ENCODE measurements around the gene CNTN1.

The CNTN1 gene

DNA sequence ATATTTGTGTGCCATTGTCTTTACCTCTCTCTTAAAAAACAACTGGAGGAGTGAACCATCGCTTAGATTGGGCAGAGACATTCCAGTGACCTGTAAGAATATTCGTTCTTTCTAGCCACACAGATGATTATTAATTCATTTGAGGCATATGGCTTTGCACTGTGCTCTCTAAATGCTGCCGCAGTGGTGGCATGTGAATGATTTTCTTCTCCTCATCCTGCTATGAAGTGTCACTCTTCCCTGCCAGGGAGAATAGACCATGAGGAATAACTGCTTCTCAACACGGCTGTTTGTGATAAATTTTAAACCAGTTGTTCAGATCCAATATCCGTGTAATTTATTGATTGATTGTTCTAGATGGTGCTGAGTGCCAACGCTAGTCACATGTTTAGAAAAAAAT, 225.3 kb downstream of the CNTN1 start:
- no peak overlapping the region for H3K4me3 ChIP-seq (ENCODE audit: low read depth in 1 of 2, low read length in 2 of 2)
- DNase-seq (no peak), ATAC-seq (ENCODE audit: insufficient read depth, low read depth) (no peak)
- H3K27me3 ChIP-seq (ENCODE audit: insufficient read depth, low read length, poor library complexity): no peaks in the 10 kb centered on the region
- H3K27ac ChIP-seq (ENCODE audit: low read length): no peak overlapping the region
- H3K4me1 ChIP-seq (ENCODE audit: insufficient read depth, low read length): no peaks in the 10 kb centered on the region
- H3K36me3 ChIP-seq (ENCODE audit: insufficient read depth, low read length): no peaks in the 10 kb centered on the region
- H3K4me2 ChIP-seq (ENCODE audit: insufficient read depth, low read length): no peak overlapping the region
- TF ChIP-seq, protein P1, sequence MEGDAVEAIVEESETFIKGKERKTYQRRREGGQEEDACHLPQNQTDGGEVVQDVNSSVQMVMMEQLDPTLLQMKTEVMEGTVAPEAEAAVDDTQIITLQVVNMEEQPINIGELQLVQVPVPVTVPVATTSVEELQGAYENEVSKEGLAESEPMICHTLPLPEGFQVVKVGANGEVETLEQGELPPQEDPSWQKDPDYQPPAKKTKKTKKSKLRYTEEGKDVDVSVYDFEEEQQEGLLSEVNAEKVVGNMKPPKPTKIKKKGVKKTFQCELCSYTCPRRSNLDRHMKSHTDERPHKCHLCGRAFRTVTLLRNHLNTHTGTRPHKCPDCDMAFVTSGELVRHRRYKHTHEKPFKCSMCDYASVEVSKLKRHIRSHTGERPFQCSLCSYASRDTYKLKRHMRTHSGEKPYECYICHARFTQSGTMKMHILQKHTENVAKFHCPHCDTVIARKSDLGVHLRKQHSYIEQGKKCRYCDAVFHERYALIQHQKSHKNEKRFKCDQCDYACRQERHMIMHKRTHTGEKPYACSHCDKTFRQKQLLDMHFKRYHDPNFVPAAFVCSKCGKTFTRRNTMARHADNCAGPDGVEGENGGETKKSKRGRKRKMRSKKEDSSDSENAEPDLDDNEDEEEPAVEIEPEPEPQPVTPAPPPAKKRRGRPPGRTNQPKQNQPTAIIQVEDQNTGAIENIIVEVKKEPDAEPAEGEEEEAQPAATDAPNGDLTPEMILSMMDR (IDR thresholded peaks at IDR 0.05; ENCODE audit: borderline replicate concordance, extremely low read depth, low read length, poor library complexity, severe bottlenecking): no peak
- TF ChIP-seq EZH2 (IDR thresholded peaks at IDR 0.05; ENCODE audit: borderline replicate concordance, low read depth, low read length, severe bottlenecking): no peak
- no peak overlapping the region for H3K9ac ChIP-seq (ENCODE audit: low read depth, low read length)
- no peaks in the 10 kb centered on the region for H3K9me3 ChIP-seq (ENCODE audit: insufficient read depth, low read length, severe bottlenecking)
- no peak overlapping the region for H2AFZ ChIP-seq (ENCODE audit: low read depth, low read length)
- no peaks in the 10 kb centered on the region for H3K79me2 ChIP-seq (ENCODE audit: insufficient read depth, low read length)
- no peaks in the 10 kb centered on the region for H4K20me1 ChIP-seq (ENCODE audit: insufficient read depth, low read length)

DNA sequence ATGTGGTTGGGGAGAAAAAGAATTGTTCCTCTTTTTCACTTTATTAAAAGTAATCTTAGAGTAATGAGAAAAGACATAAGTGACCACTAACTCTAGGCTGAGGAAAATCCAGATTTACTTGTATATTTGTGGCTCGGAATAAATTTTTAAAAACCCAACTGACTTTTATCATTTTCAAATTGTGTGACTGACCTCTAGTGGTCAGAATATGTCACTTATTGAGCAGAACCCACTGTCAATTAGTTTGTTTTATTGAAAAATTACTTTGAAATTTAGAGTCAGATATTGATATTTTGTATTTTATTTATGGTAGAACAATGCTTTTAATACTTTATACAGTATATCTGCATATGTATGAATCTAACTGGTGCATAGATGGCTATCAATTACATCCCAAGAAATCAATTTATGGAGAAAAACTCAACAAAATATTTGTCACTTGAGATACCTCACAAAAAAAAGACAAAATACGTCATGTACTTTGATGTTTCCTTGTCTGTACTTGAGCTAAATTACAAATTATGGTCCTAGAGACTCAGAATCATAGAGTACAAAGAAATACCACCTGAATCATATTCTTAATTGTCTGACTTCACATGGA, 229.4 kb downstream of the CNTN1 start:
- H2AFZ ChIP-seq (ENCODE audit: low read depth, low read length): no peak overlapping the region
- TF ChIP-seq, protein P1 (IDR thresholded peaks at IDR 0.05; ENCODE audit: borderline replicate concordance, extremely low read depth, low read length, poor library complexity, severe bottlenecking): peak; percentile 66
- no peak for TF ChIP-seq EZH2 (IDR thresholded peaks at IDR 0.05; ENCODE audit: borderline replicate concordance, low read depth, low read length, severe bottlenecking)
- H3K4me2 ChIP-seq (ENCODE audit: insufficient read depth, low read length): no peak overlapping the region
- H3K27me3 ChIP-seq (ENCODE audit: insufficient read depth, low read length, poor library complexity): no peaks in the 10 kb centered on the region
- H3K9ac ChIP-seq (ENCODE audit: low read depth, low read length): no peak overlapping the region
- H3K9me3 ChIP-seq (ENCODE audit: insufficient read depth, low read length, severe bottlenecking): no peaks in the 10 kb centered on the region
- no peaks in the 10 kb centered on the region for H4K20me1 ChIP-seq (ENCODE audit: insufficient read depth, low read length)
- no peak for DNase-seq
- H3K27ac ChIP-seq (ENCODE audit: low read length): no peak overlapping the region
- H3K79me2 ChIP-seq (ENCODE audit: insufficient read depth, low read length): no peaks in the 10 kb centered on the region
- no peaks in the 10 kb centered on the region for H3K36me3 ChIP-seq (ENCODE audit: insufficient read depth, low read length)
- no peak overlapping the region for H3K4me3 ChIP-seq (ENCODE audit: low read depth in 1 of 2, low read length in 2 of 2)
- no peaks in the 10 kb centered on the region for H3K4me1 ChIP-seq (ENCODE audit: insufficient read depth, low read length)
- ATAC-seq (ENCODE audit: insufficient read depth, low read depth): no peak

DNA sequence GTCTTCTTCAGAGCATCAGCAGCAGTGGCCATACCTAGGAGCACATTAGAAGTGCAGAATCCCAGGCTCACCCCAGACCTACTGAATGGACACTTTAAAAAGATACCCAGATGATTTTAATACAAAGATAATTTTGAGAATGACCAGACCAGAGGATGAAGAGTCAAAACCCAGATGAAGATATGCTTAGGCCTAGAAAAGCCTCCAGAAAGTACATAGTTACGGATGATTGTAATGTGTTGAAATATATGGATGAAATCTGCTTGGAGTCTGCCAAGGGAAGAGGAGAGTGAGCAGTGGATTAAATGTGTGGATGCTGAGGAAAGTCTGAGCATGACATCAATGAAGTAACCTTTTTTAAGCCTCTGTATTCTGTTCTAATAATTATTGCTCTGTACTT, 245.7 kb downstream of the CNTN1 start:
- Histone ChIP-seq H3K27ac (ENCODE audit: low read length) (no peak overlapping the region), H4K20me1 (ENCODE audit: insufficient read depth, low read length) (no peaks in the 10 kb centered on the region), H2AFZ (ENCODE audit: low read depth, low read length) (no peak overlapping the region), H3K4me1 (ENCODE audit: insufficient read depth, low read length) (no peaks in the 10 kb centered on the region), H3K4me2 (ENCODE audit: insufficient read depth, low read length) (no peak overlapping the region), H3K9me3 (ENCODE audit: insufficient read depth, low read length, severe bottlenecking) (no peaks in the 10 kb centered on the region), H3K27me3 (ENCODE audit: insufficient read depth, low read length, poor library complexity) (no peaks in the 10 kb centered on the region), H3K4me3 (ENCODE audit: low read depth in 1 of 2, low read length in 2 of 2) (no peak overlapping the region), H3K9ac (ENCODE audit: low read depth, low read length) (no peak overlapping the region), H3K36me3 (ENCODE audit: insufficient read depth, low read length) (no peaks in the 10 kb centered on the region), H3K79me2 (ENCODE audit: insufficient read depth, low read length) (no peaks in the 10 kb centered on the region)
- no peak for DNase-seq
- TF ChIP-seq, protein P1 (IDR thresholded peaks at IDR 0.05; ENCODE audit: borderline replicate concordance, extremely low read depth, low read length, poor library complexity, severe bottlenecking): no peak
- TF ChIP-seq EZH2 (IDR thresholded peaks at IDR 0.05; ENCODE audit: borderline replicate concordance, low read depth, low read length, severe bottlenecking): no peak
- no peak for ATAC-seq (ENCODE audit: insufficient read depth, low read depth)

Measured in DND-41 (cell line).